Glutamatergic neuron (in vitro differentiated cells): Measurements from ENCODE around the gene ZCCHC24. TPM values are rescaled to one million over a fixed set of nuclear protein-coding genes. Genes with fewer than 3 reads are reported as not detected.

Experiments
- DNase-seq: peaks from one replicate; pipeline ENCODE4 v3.0.0; 2022
- H3K27ac Mint-ChIP-seq: one replicate; pipeline ENCODE4 v1.8.0; 2020; ENCODE audit warnings: mild to moderate bottlenecking, mixed read lengths, inconsistent platforms; ENCODE audit not compliant: unreplicated experiment
- H3K27me3 Mint-ChIP-seq: one replicate; pipeline ENCODE4 v1.8.0; 2020; ENCODE audit warnings: mild to moderate bottlenecking, moderate library complexity, mixed read lengths, inconsistent platforms; ENCODE audit not compliant: unreplicated experiment
- H3K36me3 Mint-ChIP-seq: one replicate; pipeline ENCODE4 v1.8.0; 2020; ENCODE audit warnings: mild to moderate bottlenecking, mixed read lengths, inconsistent platforms; ENCODE audit not compliant: unreplicated experiment
- H3K4me1 Mint-ChIP-seq: one replicate; pipeline ENCODE4 v1.8.0; 2020; ENCODE audit warnings: mild to moderate bottlenecking, low read depth, mixed read lengths, inconsistent platforms; ENCODE audit not compliant: unreplicated experiment
- H3K4me3 Mint-ChIP-seq: one replicate; pipeline ENCODE4 v1.8.0; 2020; ENCODE audit warnings: mild to moderate bottlenecking, mixed read lengths, inconsistent platforms; ENCODE audit not compliant: unreplicated experiment
- H3K9me3 Mint-ChIP-seq: one replicate; pipeline ENCODE4 v1.8.0; 2020; ENCODE audit warnings: mild to moderate bottlenecking, moderate library complexity, mixed read lengths, inconsistent platforms; ENCODE audit not compliant: unreplicated experiment
- CTCF ChIP-seq: fragments of 200-600 bp; sonication (generic); IDR thresholded peaks from one replicate; pipeline ENCODE4 v1.5.0; 2021; ENCODE audit not compliant: partially characterized antibody, unreplicated experiment
- total RNA-seq: library from RNA; stranded (reverse); fragmentation: NEBNext Ultra II Directional; extraction: Animal tissue kit (Norgen Biotek cat#: 25700); gene quantifications from one replicate; pipeline ENCODE4 v1.2.1, GENCODE V29; 2021; ENCODE audit not compliant: unreplicated experiment

Gene ZCCHC24
- total RNA-seq, 1 donor from 2014 or later = 3.0 TPM

GRCh38 chr10:79433324-79434222, 11.9 kb downstream of the ZCCHC24 start:
- DNase-seq = peak; percentile 3
- H3K4me3 Mint-ChIP-seq = no peak overlapping the region
- H3K27ac Mint-ChIP-seq = no peak overlapping the region
- TF ChIP-seq CTCF = no peak
- peaks cover 10% of the 10 kb centered on the region for H3K27me3 Mint-ChIP-seq
- H3K9me3 Mint-ChIP-seq = peaks cover 2% of the 10 kb centered on the region
- H3K4me1 Mint-ChIP-seq = peaks cover 31% of the 10 kb centered on the region
- H3K36me3 Mint-ChIP-seq = no peaks in the 10 kb centered on the region

- H3K9me3 Mint-ChIP-seq = peaks cover 2% of the 10 kb centered on the region
- peaks cover 6% of the 10 kb centered on the region for H3K36me3 Mint-ChIP-seq
- no peak for TF ChIP-seq CTCF
- no peak overlapping the region for H3K27ac Mint-ChIP-seq
- peaks cover 10% of the 10 kb centered on the region for H3K27me3 Mint-ChIP-seq
- no peak overlapping the region for H3K4me3 Mint-ChIP-seq
- peak; percentile 8 for DNase-seq
- H3K4me1 Mint-ChIP-seq = peaks cover 19% of the 10 kb centered on the region
Observed at GRCh38 chr10:79431891-79432831, 13.3 kb downstream of the ZCCHC24 start.

- TF ChIP-seq CTCF = no peak
- H3K9me3 Mint-ChIP-seq = peaks cover 2% of the 10 kb centered on the region
- H3K27me3 Mint-ChIP-seq = peaks cover 10% of the 10 kb centered on the region
- peaks cover 19% of the 10 kb centered on the region for H3K4me1 Mint-ChIP-seq
- DNase-seq = peak; percentile 4
- no peak overlapping the region for H3K27ac Mint-ChIP-seq
- no peak overlapping the region for H3K4me3 Mint-ChIP-seq
- H3K36me3 Mint-ChIP-seq = peaks cover 6% of the 10 kb centered on the region
Observed at GRCh38 chr10:79431428-79431827, 14.0 kb downstream of the ZCCHC24 start.

DNA sequence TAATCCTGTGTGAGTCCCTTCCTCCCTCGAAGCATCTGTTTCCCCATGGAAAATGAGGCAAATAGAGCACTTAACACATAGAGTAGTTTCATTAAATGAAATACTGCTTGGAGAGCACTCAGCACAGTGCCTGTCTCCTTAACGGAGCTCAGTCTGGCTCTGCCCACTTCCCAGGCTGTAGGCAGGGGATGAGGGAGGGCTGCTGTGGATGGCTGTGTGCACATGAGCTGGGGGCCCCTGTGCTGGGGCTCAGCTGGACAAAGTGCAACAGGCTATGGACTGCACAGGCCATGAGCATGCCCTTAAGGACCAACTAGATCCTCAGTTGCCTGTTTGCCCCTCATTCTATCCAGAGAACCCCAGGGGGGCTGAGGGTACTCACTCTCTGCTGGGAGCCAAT, 14.5 kb downstream of the ZCCHC24 start:
- Mint-ChIP-seq H3K27ac (no peak overlapping the region), H3K4me3 (no peak overlapping the region), H3K9me3 (peaks cover 2% of the 10 kb centered on the region), H3K4me1 (peaks cover 14% of the 10 kb centered on the region), H3K36me3 (peaks cover 6% of the 10 kb centered on the region), H3K27me3 (peaks cover 5% of the 10 kb centered on the region)
- peak; percentile 10 for DNase-seq
- TF ChIP-seq CTCF = no peak
